Small intestine (tissue), 7 donors: ENCODE results near the gene ATE1. TPM values are rescaled to one million over a fixed set of nuclear protein-coding genes. Genes with fewer than 3 reads are reported as not detected.
A peak's percentile ranks its signal among the peaks of the same experiment; 100 is the strongest.

Experiments
- DNase-seq, 2 donors: peaks; one replicate each; pipeline versions ENCODE4 v3.0.0 to v3.0.0-alpha.2; 2013
- FAIRE-seq: peaks from 2 replicates; lab custom pipeline; 2012; peaks lifted over from hg19 to GRCh38; lab: Jason Lieb, UNC
- H3K27ac ChIP-seq, 3 donors: one replicate each; pipeline ENCODE4 v1.5.1; 2013; ENCODE audit warnings: low read length in 2 of 3, mild to moderate bottlenecking in 2 of 3, control low read depth in 1 of 3, inconsistent platforms in 1 of 3, low read depth in 1 of 3, moderate library complexity in 1 of 3
- H3K27me3 ChIP-seq, 3 donors: one replicate each; pipeline ENCODE4 v1.6.1; 2013; ENCODE audit warnings: low read length in 3 of 3, inconsistent platforms in 1 of 3; ENCODE audit not compliant: control insufficient read depth in 3 of 3, insufficient read depth in 3 of 3
- H3K36me3 ChIP-seq, 3 donors: one replicate each; pipeline ENCODE4 v1.6.1; 2013; ENCODE audit warnings: low read length in 3 of 3, inconsistent platforms in 1 of 3, low read depth in 1 of 3, mild to moderate bottlenecking in 1 of 3, moderate library complexity in 1 of 3; ENCODE audit not compliant: control insufficient read depth in 3 of 3, insufficient read depth in 2 of 3
- H3K4me1 ChIP-seq, 3 donors: one replicate each; pipeline ENCODE4 v1.6.1; 2013; ENCODE audit warnings: low read length in 2 of 3, inconsistent platforms in 1 of 3, low read depth in 1 of 3, mild to moderate bottlenecking in 1 of 3, moderate library complexity in 1 of 3; ENCODE audit not compliant: control insufficient read depth in 3 of 3, insufficient read depth in 2 of 3
- H3K4me3 ChIP-seq, 3 donors: one replicate each; pipeline ENCODE4 v1.5.1; 2013; ENCODE audit warnings: low read length in 3 of 3, control low read depth in 1 of 3, inconsistent platforms in 1 of 3, low read depth in 1 of 3, mild to moderate bottlenecking in 1 of 3, moderate library complexity in 1 of 3
- H3K9me3 ChIP-seq, 2 donors: one replicate each; pipeline ENCODE4 v1.6.1; 2013; ENCODE audit warnings: low read depth in 1 of 2, low read length in 1 of 2; ENCODE audit not compliant: control insufficient read depth in 2 of 2, insufficient read depth in 1 of 2
- WGBS, 3 donors: extraction: QIAGEN DNeasy Blood & Tissue Kit; methylation state at CpG; one replicate each; pipeline ENCODE4 v1.1.7; 2013; 5-methylcytosine and 5-hydroxymethylcytosine counted together
- polyA plus RNA-seq, 4 donors: library from polyadenylated mRNA; stranded (reverse) in 3 of 4; unstranded in 1 of 4; fragments of 200-250 nt in 3 of 4; fragments of 120-200 nt in 1 of 4; gene quantifications; one replicate each; pipeline versions ENCODE4 v1.2.1 to v1.2.3, GENCODE V29; 2013
- donor health status: healthy with polysubstance abuse.
- donor health status: control.
- donor health status: control.
- donor health status: Bipolar disorder and iron deficiency.
- donor health status: healthy.

Gene ATE1
- polyA plus RNA-seq, 4 donors: 11.6 to 22.8 (median 11.9) TPM

DNA sequence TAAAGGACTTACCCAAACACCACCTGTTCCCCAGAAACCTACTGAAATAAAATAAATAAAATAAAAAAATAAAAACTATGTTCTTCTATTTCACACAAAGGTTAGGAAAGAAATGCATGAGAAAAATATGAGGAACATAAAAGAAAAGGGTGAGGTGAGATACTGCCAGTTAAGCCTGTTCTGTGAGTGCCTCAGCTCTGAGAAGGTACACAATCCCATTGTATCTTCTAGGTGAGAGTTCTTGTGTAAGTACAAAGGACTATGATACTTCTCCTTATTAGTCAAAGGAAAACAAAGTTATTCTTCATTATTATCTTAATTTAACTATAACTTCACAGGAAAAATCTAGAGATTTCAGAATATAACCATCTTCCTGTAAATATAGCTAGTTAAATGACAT, 86.0 kb downstream of the ATE1 start:
- no peak overlapping the region for H3K4me3 ChIP-seq
- peaks cover 0 to 11% (median 0%) of the 10 kb centered on the region in 3 donors for H3K36me3 ChIP-seq
- no peak overlapping the region for H3K27ac ChIP-seq
- H3K9me3 ChIP-seq: peaks cover 0 to 2% of the 10 kb centered on the region in 2 donors
- no peaks in the 10 kb centered on the region for H3K27me3 ChIP-seq
- no peak for DNase-seq
- FAIRE-seq: no peak
- no peaks in the 10 kb centered on the region for H3K4me1 ChIP-seq

DNA sequence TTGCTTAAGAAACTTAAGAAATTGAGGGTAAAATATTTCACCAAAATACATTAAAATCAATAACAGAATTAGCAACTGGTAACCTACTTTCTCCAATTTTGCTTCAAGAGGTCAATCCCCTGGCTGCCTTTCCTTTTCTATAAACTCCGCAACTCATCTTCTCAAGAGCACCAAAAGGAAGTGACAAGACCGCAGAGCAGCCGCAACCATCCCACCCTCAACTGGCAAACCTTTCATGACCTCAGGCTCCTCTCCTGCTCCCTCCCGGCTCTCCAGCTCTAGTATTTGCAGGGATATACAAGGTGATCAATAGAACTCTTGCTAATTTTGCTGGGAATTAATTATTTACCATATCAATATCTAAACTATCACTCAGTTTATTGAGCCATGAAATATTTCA, 88.9 kb downstream of the ATE1 start:
- H3K36me3 ChIP-seq: peaks cover 0 to 12% (median 3%) of the 10 kb centered on the region in 3 donors
- 90 to 95% (median 93%) methylated on average over 4 of the region's 4 CpGs for WGBS, 3 donors
- DNase-seq (no peak), FAIRE-seq (no peak)
- H3K27me3 ChIP-seq: no peaks in the 10 kb centered on the region
- H3K4me1 ChIP-seq: no peaks in the 10 kb centered on the region
- H3K27ac ChIP-seq: no peak overlapping the region
- no peak overlapping the region for H3K4me3 ChIP-seq
- H3K9me3 ChIP-seq: peaks cover 0 to under 1% of the 10 kb centered on the region in 2 donors

DNA sequence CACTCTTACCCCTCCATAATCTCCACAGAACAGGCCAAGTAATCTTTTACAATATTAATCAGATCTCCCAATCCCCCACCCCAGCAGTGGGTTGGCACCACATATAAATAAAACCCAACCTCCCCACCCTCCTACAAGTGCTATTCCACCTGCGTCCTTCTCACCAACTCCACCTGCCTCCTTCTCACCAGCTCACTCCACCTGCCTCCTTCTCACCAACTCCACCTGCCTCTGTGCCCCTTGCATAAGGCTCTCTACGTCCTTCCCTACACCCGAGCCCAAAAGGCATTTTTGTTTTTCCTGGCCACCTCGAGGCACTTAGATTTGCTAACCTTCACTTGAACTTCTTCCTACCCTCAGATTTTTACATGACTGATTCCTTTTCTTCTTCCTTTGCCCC, 89.7 kb downstream of the ATE1 start:
- no peak overlapping the region for H3K4me3 ChIP-seq
- H3K9me3 ChIP-seq: no peaks in the 10 kb centered on the region
- no peak for FAIRE-seq
- DNase-seq: no peak
- no peak overlapping the region for H3K27ac ChIP-seq
- H3K27me3 ChIP-seq: no peaks in the 10 kb centered on the region
- H3K4me1 ChIP-seq: no peaks in the 10 kb centered on the region
- WGBS, 3 donors: 64 to 89% (median 88%) methylated on average over 3 to 4 of the region's 4 CpGs
- H3K36me3 ChIP-seq: peaks cover 0 to 11% (median 3%) of the 10 kb centered on the region in 3 donors

DNA sequence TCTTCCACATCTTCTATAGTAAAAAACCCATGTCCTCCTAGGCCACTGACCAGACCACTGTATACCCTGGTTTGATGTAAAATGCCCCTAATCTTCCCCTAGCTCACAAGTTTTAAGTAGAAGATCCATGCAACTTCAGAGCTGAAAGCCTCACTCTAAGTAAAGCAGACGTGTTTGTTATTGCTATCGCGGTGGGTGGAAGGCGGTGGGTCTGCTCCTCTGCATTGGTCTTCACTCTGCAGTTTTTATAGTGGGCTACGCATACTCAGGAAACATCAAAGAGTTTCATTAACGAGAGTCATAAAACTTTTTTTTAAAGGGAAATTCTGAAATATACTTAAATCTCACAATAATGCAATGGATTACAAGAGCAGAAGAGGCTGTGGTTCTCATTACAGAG, 91.7 kb downstream of the ATE1 start:
- 93 to 94% (median 93%) methylated on average over 6 of the region's 6 CpGs for WGBS, 3 donors
- Histone ChIP-seq H3K4me1 (no peaks in the 10 kb centered on the region), H3K36me3 (peaks cover 0 to 11% (median 3%) of the 10 kb centered on the region in 3 donors), H3K4me3 (no peak overlapping the region), H3K27ac (no peak overlapping the region), H3K9me3 (no peaks in the 10 kb centered on the region), H3K27me3 (no peaks in the 10 kb centered on the region)
- FAIRE-seq (no peak), DNase-seq (no peak)

DNA sequence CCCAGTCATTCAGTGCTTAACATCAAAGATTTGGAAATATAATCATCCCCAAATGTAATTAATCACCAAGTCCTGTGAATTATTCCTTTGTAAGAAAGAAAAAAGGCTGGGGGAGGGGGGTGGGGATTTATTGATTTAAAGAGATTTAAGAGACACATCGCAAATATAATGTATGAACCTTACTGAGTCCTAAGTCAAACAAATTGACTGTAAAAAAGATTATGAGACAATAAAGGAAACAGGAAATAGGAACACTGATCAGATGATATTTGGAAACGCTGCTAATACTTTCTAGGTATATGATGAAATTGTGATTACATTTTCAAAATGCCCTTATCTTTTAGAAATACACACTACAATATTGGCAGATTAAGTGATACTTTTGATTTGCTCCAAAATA, 92.5 kb downstream of the ATE1 start:
- no peaks in the 10 kb centered on the region for H3K27me3 ChIP-seq
- H3K36me3 ChIP-seq: peaks cover 0 to 11% (median 3%) of the 10 kb centered on the region in 3 donors
- no peaks in the 10 kb centered on the region for H3K4me1 ChIP-seq
- no peaks in the 10 kb centered on the region for H3K9me3 ChIP-seq
- WGBS, 3 donors: 42 to 72% (median 68%) methylated on average over 2 of the region's 2 CpGs
- no peak overlapping the region for H3K27ac ChIP-seq
- no peak for FAIRE-seq
- no peak for DNase-seq
- H3K4me3 ChIP-seq: no peak overlapping the region

DNA sequence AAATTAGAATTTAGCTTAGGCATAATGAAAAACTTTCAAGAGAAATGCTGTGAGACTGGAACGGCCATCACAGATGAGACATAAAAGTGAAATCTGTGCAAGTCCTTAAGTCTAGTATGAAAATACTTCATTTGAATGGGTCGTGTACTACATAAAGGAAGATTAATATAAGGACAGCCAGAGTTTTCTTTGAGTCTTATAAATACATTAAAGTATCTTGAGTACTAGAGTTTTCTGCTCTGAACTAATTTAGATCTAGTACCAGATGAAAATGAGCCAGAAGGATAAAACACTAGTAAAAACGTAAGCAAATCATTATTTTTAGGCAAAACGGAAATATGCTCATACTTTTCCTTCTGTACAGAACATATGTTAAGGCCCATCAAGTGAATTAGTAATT, 93.1 kb downstream of the ATE1 start:
- H3K36me3 ChIP-seq: peaks cover 0 to 15% (median 3%) of the 10 kb centered on the region in 3 donors
- no peaks in the 10 kb centered on the region for H3K4me1 ChIP-seq
- no peaks in the 10 kb centered on the region for H3K9me3 ChIP-seq
- 81 to 93% (median 90%) methylated on average over 4 of the region's 4 CpGs for WGBS, 3 donors
- no peak overlapping the region for H3K4me3 ChIP-seq
- FAIRE-seq (no peak), DNase-seq (no peak)
- H3K27me3 ChIP-seq: no peaks in the 10 kb centered on the region
- no peak overlapping the region for H3K27ac ChIP-seq

DNA sequence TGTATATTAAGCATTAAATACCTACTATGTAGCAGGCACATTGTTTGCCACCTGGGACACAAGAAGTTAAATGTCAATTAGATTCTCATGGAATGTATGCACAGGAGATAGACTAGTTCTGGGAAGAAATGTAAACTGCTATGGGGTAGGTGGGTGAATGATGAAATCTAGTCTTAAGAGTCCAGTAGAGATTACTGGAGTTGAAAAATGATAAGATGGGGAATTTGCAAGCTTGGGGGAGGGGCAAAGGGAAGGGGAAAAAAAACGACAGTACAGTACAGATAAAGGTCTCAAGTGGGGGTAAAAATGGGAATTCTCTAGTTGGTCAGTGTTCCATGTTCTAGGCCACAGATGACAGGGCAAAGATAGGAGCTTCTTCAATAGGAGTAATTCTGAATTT, 94.4 kb downstream of the ATE1 start:
- Histone ChIP-seq H3K27ac (no peak overlapping the region), H3K9me3 (no peaks in the 10 kb centered on the region), H3K4me1 (no peaks in the 10 kb centered on the region), H3K4me3 (no peak overlapping the region), H3K27me3 (no peaks in the 10 kb centered on the region), H3K36me3 (peaks cover 0 to 14% (median 6%) of the 10 kb centered on the region in 3 donors)
- FAIRE-seq (no peak), DNase-seq (no peak)
- WGBS, 3 donors: 50 to 72% (median 56%) methylated on average over 1 of the region's 1 CpG

DNA sequence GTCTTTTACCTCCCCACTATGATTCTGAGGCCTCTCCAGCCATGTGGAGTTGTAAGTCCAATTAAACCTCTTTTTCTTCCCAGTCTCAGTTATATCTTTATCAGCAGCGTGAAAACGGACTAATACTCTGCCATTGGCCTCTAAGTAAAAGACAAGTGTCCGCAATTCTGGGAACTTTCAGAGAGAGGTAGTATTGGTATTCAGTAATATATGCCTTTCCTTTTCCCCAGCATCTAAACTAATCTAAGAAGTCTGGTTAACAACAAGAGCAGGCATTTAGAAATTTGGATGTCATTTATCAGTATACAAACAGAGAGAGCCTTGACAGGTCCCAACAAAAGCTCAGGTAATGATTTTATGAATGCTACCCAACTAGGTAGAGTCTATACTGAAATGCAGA, 95.2 kb downstream of the ATE1 start:
- 94 to 100% (median 98%) methylated on average over 3 of the region's 3 CpGs for WGBS, 3 donors

DNA sequence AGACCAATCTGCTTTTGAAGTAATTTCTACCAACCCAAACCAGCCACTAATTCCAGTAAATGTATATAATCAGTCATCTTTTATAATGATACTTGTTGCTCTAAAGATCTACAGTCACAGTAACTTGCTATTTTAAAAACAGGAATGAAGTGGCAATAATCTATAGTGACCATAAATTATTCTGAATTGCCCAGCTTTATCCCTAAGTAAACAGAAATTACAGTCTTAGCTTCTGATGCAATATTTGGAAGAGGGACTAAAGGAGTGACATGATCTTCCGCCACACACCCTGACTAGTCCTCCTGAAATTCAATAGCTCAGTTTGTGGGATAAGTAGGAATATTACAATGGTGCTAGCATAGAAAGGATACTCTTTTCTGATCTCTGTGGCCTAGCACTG, 96.1 kb downstream of the ATE1 start:
- Histone ChIP-seq H3K27ac (no peak overlapping the region), H3K4me3 (no peak overlapping the region), H3K9me3 (no peaks in the 10 kb centered on the region), H3K27me3 (no peaks in the 10 kb centered on the region), H3K4me1 (no peaks in the 10 kb centered on the region), H3K36me3 (peaks cover 0 to 17% (median 12%) of the 10 kb centered on the region in 3 donors)
- FAIRE-seq (no peak), DNase-seq (peak in 1 of 2 donors; percentile 22)
- WGBS, 3 donors: 53 to 82% (median 73%) methylated on average over 1 of the region's 1 CpG

More for the DNA sequence above, 95.2 kb downstream of the ATE1 start:
- Histone ChIP-seq H3K9me3 (no peaks in the 10 kb centered on the region), H3K36me3 (peaks cover 0 to 11% (median 10%) of the 10 kb centered on the region in 3 donors), H3K27me3 (no peaks in the 10 kb centered on the region), H3K4me3 (no peak overlapping the region), H3K4me1 (no peaks in the 10 kb centered on the region), H3K27ac (no peak overlapping the region)
- FAIRE-seq (no peak), DNase-seq (no peak)
